HepG2 (cell line): ENCODE results near the gene FYTTD1. TPM values are rescaled to one million over a fixed set of nuclear protein-coding genes. Genes with fewer than 3 reads are reported as not detected.

Experiments
- CBX5 ChIP-seq: sonication (generic); formaldehyde crosslinking; IDR thresholded peaks from 2 replicates; pipeline ENCODE4 v1.4.0; 2020; ENCODE audit warnings: missing genetic modification reagents, borderline replicate concordance
- FOXP1 ChIP-seq, 2 experiments: fragments of 450-650 bp in 1 of 2; IDR thresholded peaks; 2 replicates each; pipeline ENCODE4 v1.6.1; 2017 to 2018; ENCODE audit warnings: antibody characterized with exemption in 1 of 2
- NCOA2 ChIP-seq: sonication (generic); formaldehyde crosslinking; IDR thresholded peaks from 2 replicates; pipeline ENCODE4 v1.8.0; 2022; ENCODE audit warnings: inconsistent platforms
- NCOR1 ChIP-seq: fragments of 200-600 bp; sonication (generic); IDR thresholded peaks from 2 replicates; pipeline ENCODE4 v1.7.0; 2017; ENCODE audit warnings: antibody characterized with exemption, low read length, borderline replicate concordance
- NFKB2 ChIP-seq: sonication (generic); formaldehyde crosslinking; IDR thresholded peaks from 2 replicates; pipeline ENCODE4 v1.4.0; 2020; ENCODE audit warnings: missing genetic modification reagents, borderline replicate concordance
- PRPF4 ChIP-seq: fragments of 200-400 bp; formaldehyde crosslinking; IDR thresholded peaks from 2 replicates; pipeline ENCODE4 v1.6.1; 2016; ENCODE audit warnings: low read length, low read depth; ENCODE audit not compliant: poor library complexity, severe bottlenecking
- TGIF2 ChIP-seq: IDR thresholded peaks from 2 replicates; pipeline ENCODE4 v1.6.1; 2016; ENCODE audit warnings: control low read depth, missing compliant biosample characterization
- TOPORS ChIP-seq: sonication (generic); formaldehyde crosslinking; IDR thresholded peaks from 2 replicates; pipeline ENCODE4 v1.8.0; 2023; ENCODE audit warnings: mild to moderate bottlenecking, missing genetic modification reagents
- ZFP41 ChIP-seq: sonication (generic); formaldehyde crosslinking; IDR thresholded peaks from 2 replicates; pipeline ENCODE4 v1.4.0; 2020; ENCODE audit warnings: mild to moderate bottlenecking, missing genetic modification reagents, borderline replicate concordance
- ZNF12 ChIP-seq: sonication (generic); formaldehyde crosslinking; IDR thresholded peaks from 2 replicates; pipeline ENCODE4 v1.5.0; 2020; ENCODE audit warnings: missing genetic modification reagents
- ZNF232 ChIP-seq: sonication (generic); formaldehyde crosslinking; IDR thresholded peaks from 2 replicates; pipeline ENCODE4 v1.4.0; 2020; ENCODE audit warnings: missing genetic modification reagents, borderline replicate concordance
- ZNF615 ChIP-seq: sonication (generic); formaldehyde crosslinking; IDR thresholded peaks from 2 replicates; pipeline ENCODE4 v1.5.0; 2020; ENCODE audit warnings: mild to moderate bottlenecking, missing genetic modification reagents, borderline replicate concordance
- ZNF713 ChIP-seq: sonication (generic); formaldehyde crosslinking; IDR thresholded peaks from 2 replicates; pipeline ENCODE4 v1.4.0; 2020; ENCODE audit warnings: mild to moderate bottlenecking, missing genetic modification reagents
- ZSCAN22 ChIP-seq: sonication (generic); formaldehyde crosslinking; IDR thresholded peaks from 2 replicates; pipeline ENCODE4 v1.4.0; 2020; ENCODE audit warnings: mild to moderate bottlenecking, missing genetic modification reagents
- polyA plus RNA-seq, 8 experiments: library from polyadenylated mRNA; depleted of rRNA in 3 of 8; stranded (reverse) in 7 of 8; unstranded in 1 of 8; fragments of >200 nt; fragmentation: Illumina TruSeq in 4 of 8; extraction: Trizol in 4 of 8; gene quantifications; 2 replicates each; pipeline versions ENCODE4 v1.2.1 to v1.2.3, GENCODE V29; 2011 to 2016; ENCODE audit warnings: low read depth in 4 of 8, missing spikeins in 1 of 8, mixed read lengths in 1 of 8; ENCODE audit not compliant: insufficient read depth in 1 of 8
- total RNA-seq, 5 experiments: library from RNA; depleted of rRNA; stranded (reverse); fragments of >200 nt; fragmentation: Illumina TruSeq; extraction: Trizol; gene quantifications; 2 replicates each; pipeline ENCODE4 v1.2.3, GENCODE V29; 2016; ENCODE audit warnings: low read depth in 1 of 5
- TF ChIP-seq, protein P1 (sequence below): sonication (generic); formaldehyde crosslinking; IDR thresholded peaks from 2 replicates; pipeline ENCODE4 v1.9.0; 2022; ENCODE audit warnings: low read depth, missing genetic modification reagents
- TF ChIP-seq, protein P2 (sequence below): sonication (generic); formaldehyde crosslinking; IDR thresholded peaks from 2 replicates; pipeline ENCODE4 v1.4.0; 2020; ENCODE audit warnings: missing genetic modification reagents
- TF ChIP-seq, protein P3 (sequence below): sonication (generic); formaldehyde crosslinking; IDR thresholded peaks from 2 replicates; pipeline ENCODE4 v1.4.0; 2020; ENCODE audit warnings: missing genetic modification reagents
- TF ChIP-seq, protein P4 (sequence below), 2 experiments: IDR thresholded peaks; 2 replicates each; pipeline ENCODE4 v1.6.1; 2011 to 2012; ENCODE audit warnings: low read length in 2 of 2, borderline replicate concordance in 1 of 2, low read depth in 1 of 2, mild to moderate bottlenecking in 1 of 2, moderate library complexity in 1 of 2

Gene FYTTD1
- total and polyA plus RNA-seq, 2 of the 13 experiments (the other 11 are each of a cell fraction or from before 2014, with no cell fraction given), result 6.5 to 28.8 TPM

DNA sequence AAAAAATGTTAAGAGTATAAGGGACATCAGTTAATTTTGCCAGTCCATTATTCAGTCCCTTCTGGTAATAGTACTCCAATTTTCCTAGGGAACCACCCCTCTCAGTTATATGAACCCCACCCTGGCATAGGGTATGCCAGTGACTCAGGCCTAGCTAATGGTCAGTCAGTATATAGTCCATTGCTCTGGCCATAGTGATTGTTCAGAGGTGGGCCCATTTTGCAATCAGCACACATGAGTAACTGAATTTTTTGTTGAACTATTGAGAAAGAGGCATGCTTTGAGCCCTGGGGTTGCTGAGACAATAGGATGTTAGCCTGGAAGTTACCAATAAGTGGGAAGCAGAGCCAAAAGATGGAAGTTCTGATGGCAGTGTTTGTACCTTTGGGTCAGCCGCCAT lies 45.5 kb downstream of the FYTTD1 start (continued):
- TF ChIP-seq, protein P1, sequence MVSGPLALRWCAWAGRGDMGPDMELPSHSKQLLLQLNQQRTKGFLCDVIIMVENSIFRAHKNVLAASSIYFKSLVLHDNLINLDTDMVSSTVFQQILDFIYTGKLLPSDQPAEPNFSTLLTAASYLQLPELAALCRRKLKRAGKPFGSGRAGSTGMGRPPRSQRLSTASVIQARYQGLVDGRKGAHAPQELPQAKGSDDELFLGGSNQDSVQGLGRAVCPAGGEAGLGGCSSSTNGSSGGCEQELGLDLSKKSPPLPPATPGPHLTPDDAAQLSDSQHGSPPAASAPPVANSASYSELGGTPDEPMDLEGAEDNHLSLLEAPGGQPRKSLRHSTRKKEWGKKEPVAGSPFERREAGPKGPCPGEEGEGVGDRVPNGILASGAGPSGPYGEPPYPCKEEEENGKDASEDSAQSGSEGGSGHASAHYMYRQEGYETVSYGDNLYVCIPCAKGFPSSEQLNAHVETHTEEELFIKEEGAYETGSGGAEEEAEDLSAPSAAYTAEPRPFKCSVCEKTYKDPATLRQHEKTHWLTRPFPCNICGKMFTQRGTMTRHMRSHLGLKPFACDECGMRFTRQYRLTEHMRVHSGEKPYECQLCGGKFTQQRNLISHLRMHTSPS (CRISPR knock-in tag), result no peak
- TF ChIP-seq TOPORS (CRISPR knock-in tag) (no peak), NCOR1 (no peak), NFKB2 (CRISPR knock-in tag) (no peak), ZNF232 (CRISPR knock-in tag) (no peak), TGIF2 (CRISPR knock-in tag) (no peak), NCOA2 (no peak), ZNF713 (CRISPR knock-in tag) (no peak), CBX5 (no peak), ZNF615 (CRISPR knock-in tag) (no peak), PRPF4 (no peak), ZFP41 (CRISPR knock-in tag) (no peak), ZNF12 (CRISPR knock-in tag) (peak; percentile 59; the same call in 1 of the 2 replicates), ZSCAN22 (CRISPR knock-in tag) (no peak), FOXP1 (IDR thresholded peaks at IDR 0.05) (no peak), FOXP1 (CRISPR knock-in tag; IDR thresholded peaks at IDR 0.05) (0 out of 2 replicates have a peak, but pooled peaks have one; percentile 32)
- TF ChIP-seq, protein P2, sequence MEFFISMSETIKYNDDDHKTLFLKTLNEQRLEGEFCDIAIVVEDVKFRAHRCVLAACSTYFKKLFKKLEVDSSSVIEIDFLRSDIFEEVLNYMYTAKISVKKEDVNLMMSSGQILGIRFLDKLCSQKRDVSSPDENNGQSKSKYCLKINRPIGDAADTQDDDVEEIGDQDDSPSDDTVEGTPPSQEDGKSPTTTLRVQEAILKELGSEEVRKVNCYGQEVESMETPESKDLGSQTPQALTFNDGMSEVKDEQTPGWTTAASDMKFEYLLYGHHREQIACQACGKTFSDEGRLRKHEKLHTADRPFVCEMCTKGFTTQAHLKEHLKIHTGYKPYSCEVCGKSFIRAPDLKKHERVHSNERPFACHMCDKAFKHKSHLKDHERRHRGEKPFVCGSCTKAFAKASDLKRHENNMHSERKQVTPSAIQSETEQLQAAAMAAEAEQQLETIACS (CRISPR knock-in tag), result no peak
- TF ChIP-seq, protein P3, sequence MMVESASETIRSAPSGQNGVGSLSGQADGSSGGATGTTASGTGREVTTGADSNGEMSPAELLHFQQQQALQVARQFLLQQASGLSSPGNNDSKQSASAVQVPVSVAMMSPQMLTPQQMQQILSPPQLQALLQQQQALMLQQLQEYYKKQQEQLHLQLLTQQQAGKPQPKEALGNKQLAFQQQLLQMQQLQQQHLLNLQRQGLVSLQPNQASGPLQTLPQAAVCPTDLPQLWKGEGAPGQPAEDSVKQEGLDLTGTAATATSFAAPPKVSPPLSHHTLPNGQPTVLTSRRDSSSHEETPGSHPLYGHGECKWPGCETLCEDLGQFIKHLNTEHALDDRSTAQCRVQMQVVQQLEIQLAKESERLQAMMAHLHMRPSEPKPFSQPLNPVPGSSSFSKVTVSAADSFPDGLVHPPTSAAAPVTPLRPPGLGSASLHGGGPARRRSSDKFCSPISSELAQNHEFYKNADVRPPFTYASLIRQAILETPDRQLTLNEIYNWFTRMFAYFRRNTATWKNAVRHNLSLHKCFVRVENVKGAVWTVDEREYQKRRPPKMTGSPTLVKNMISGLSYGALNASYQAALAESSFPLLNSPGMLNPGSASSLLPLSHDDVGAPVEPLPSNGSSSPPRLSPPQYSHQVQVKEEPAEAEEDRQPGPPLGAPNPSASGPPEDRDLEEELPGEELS, result peak; percentile 22; the same call in 1 of the 2 replicates
- TF ChIP-seq, protein P4, sequence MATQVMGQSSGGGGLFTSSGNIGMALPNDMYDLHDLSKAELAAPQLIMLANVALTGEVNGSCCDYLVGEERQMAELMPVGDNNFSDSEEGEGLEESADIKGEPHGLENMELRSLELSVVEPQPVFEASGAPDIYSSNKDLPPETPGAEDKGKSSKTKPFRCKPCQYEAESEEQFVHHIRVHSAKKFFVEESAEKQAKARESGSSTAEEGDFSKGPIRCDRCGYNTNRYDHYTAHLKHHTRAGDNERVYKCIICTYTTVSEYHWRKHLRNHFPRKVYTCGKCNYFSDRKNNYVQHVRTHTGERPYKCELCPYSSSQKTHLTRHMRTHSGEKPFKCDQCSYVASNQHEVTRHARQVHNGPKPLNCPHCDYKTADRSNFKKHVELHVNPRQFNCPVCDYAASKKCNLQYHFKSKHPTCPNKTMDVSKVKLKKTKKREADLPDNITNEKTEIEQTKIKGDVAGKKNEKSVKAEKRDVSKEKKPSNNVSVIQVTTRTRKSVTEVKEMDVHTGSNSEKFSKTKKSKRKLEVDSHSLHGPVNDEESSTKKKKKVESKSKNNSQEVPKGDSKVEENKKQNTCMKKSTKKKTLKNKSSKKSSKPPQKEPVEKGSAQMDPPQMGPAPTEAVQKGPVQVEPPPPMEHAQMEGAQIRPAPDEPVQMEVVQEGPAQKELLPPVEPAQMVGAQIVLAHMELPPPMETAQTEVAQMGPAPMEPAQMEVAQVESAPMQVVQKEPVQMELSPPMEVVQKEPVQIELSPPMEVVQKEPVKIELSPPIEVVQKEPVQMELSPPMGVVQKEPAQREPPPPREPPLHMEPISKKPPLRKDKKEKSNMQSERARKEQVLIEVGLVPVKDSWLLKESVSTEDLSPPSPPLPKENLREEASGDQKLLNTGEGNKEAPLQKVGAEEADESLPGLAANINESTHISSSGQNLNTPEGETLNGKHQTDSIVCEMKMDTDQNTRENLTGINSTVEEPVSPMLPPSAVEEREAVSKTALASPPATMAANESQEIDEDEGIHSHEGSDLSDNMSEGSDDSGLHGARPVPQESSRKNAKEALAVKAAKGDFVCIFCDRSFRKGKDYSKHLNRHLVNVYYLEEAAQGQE (IDR thresholded peaks at IDR 0.05; ENCODE audit: borderline replicate concordance in 1 of 2, low read depth in 1 of 2, low read length in 2 of 2), result no peak
